H9 (cell line): ENCODE measurements around the gene ADORA1. TPM values are rescaled to one million over a fixed set of nuclear protein-coding genes. Genes with fewer than 3 reads are reported as not detected.

Experiments used
- DNase-seq: peaks from one replicate; pipeline ENCODE4 v3.0.0-alpha.2; 2017
- H2AFZ ChIP-seq: one replicate; pipeline ENCODE4 v1.6.1; 2013; ENCODE audit warnings: mild to moderate bottlenecking, low read length, control low read depth, moderate library complexity
- H2AK5ac ChIP-seq: 2 replicates; pipeline ENCODE4 v1.6.1; 2013; ENCODE audit warnings: low read length, control low read depth, mixed read lengths; ENCODE audit not compliant: insufficient read length
- H2BK120ac ChIP-seq: one replicate; pipeline ENCODE4 v1.6.1; 2013; ENCODE audit warnings: low read depth, mild to moderate bottlenecking, low read length, control low read depth, inconsistent platforms; ENCODE audit not compliant: poor library complexity, severe bottlenecking
- H2BK12ac ChIP-seq: 2 replicates; pipeline ENCODE4 v1.6.1; 2013; ENCODE audit warnings: low read length, control low read depth, mixed read lengths, low read depth; ENCODE audit not compliant: insufficient read length
- H2BK15ac ChIP-seq: 2 replicates; pipeline ENCODE4 v1.6.1; 2013; ENCODE audit warnings: low read depth, low read length, control low read depth
- H2BK20ac ChIP-seq: one replicate; pipeline ENCODE4 v1.6.1; 2013; ENCODE audit warnings: low read depth, mild to moderate bottlenecking, low read length, control low read depth, inconsistent platforms; ENCODE audit not compliant: poor library complexity, severe bottlenecking
- H2BK5ac ChIP-seq: 2 replicates; pipeline ENCODE4 v1.6.1; 2013; ENCODE audit warnings: low read length, control low read depth, mixed read lengths; ENCODE audit not compliant: insufficient read length
- H3K14ac ChIP-seq: 2 replicates; pipeline ENCODE4 v1.6.1; 2013; ENCODE audit warnings: low read length, control low read depth; ENCODE audit not compliant: insufficient read depth
- H3K18ac ChIP-seq: 2 replicates; pipeline ENCODE4 v1.6.1; 2013; ENCODE audit warnings: low read depth, mild to moderate bottlenecking, mixed read lengths, low read length, control low read depth; ENCODE audit not compliant: insufficient read length
- H3K23ac ChIP-seq: 2 replicates; pipeline ENCODE4 v1.6.1; 2013; ENCODE audit warnings: low read length, control low read depth, mixed read lengths, low read depth; ENCODE audit not compliant: insufficient read length
- H3K23me2 ChIP-seq: 2 replicates; pipeline ENCODE4 v1.6.1; 2013; ENCODE audit warnings: low read depth, mild to moderate bottlenecking, mixed read lengths, low read length, control low read depth; ENCODE audit not compliant: insufficient read length, poor library complexity, severe bottlenecking
- H3K27ac ChIP-seq: 2 replicates; pipeline ENCODE4 v1.5.1; 2013; ENCODE audit warnings: low read length, control low read depth, mixed read lengths, low read depth; ENCODE audit not compliant: insufficient read length
- H3K27me3 ChIP-seq: 2 replicates; pipeline ENCODE4 v1.6.1; 2013; ENCODE audit warnings: low read length, control low read depth, inconsistent platforms; ENCODE audit not compliant: insufficient read depth
- H3K4ac ChIP-seq: 2 replicates; pipeline ENCODE4 v1.6.1; 2013; ENCODE audit warnings: low read depth, mild to moderate bottlenecking, control low read depth, inconsistent platforms, low read length, moderate library complexity
- H3K4me1 ChIP-seq: 2 replicates; pipeline ENCODE4 v1.6.1; 2013; ENCODE audit warnings: low read length, control low read depth, inconsistent platforms; ENCODE audit not compliant: insufficient read depth
- H3K4me2 ChIP-seq: 2 replicates; pipeline ENCODE4 v1.6.1; 2013; ENCODE audit warnings: low read length, control low read depth, mixed read lengths; ENCODE audit not compliant: insufficient read length, insufficient read depth
- H3K56ac ChIP-seq: 2 replicates; pipeline ENCODE4 v1.6.1; 2013; ENCODE audit warnings: low read depth, mild to moderate bottlenecking, mixed read lengths, low read length, control low read depth; ENCODE audit not compliant: insufficient read length
- H3K79me1 ChIP-seq: 2 replicates; pipeline ENCODE4 v1.6.1; 2013; ENCODE audit warnings: low read depth, mild to moderate bottlenecking, moderate library complexity, low read length, control low read depth, inconsistent platforms; ENCODE audit not compliant: insufficient read depth, poor library complexity, severe bottlenecking
- H3K79me2 ChIP-seq: 2 replicates; pipeline ENCODE4 v1.6.1; 2013; ENCODE audit warnings: low read length, control low read depth, inconsistent platforms; ENCODE audit not compliant: insufficient read depth
- H3K9ac ChIP-seq: 2 replicates; pipeline ENCODE4 v1.6.1; 2013; ENCODE audit warnings: low read length, control low read depth, mixed read lengths; ENCODE audit not compliant: insufficient read length; ENCODE audit errors: extremely low read depth
- H3K9me3 ChIP-seq: one replicate; pipeline ENCODE4 v1.6.1; 2013; ENCODE audit warnings: low read depth, low read length, inconsistent platforms; ENCODE audit not compliant: control insufficient read depth
- H3T11ph ChIP-seq: one replicate; pipeline ENCODE4 v1.6.1; 2013; ENCODE audit warnings: mild to moderate bottlenecking, low read length, control low read depth, inconsistent platforms
- H4K20me1 ChIP-seq: one replicate; pipeline ENCODE4 v1.6.1; 2013; ENCODE audit not compliant: control insufficient read depth, insufficient read length, insufficient read depth
- H4K5ac ChIP-seq: 2 replicates; pipeline ENCODE4 v1.6.1; 2013; ENCODE audit warnings: low read depth, mild to moderate bottlenecking, mixed read lengths, low read length, control low read depth; ENCODE audit not compliant: insufficient read length
- H4K8ac ChIP-seq: replicated peaks from 2 replicates; pipeline ENCODE4 v1.6.1; 2013; ENCODE audit warnings: low read length, control low read depth, mixed read lengths, low read depth; ENCODE audit not compliant: insufficient read length
- H4K91ac ChIP-seq: 2 replicates; pipeline ENCODE4 v1.6.1; 2013; ENCODE audit warnings: low read depth, mild to moderate bottlenecking, moderate library complexity, mixed read lengths, low read length, control low read depth; ENCODE audit not compliant: insufficient read length
- H3K27ac Mint-ChIP-seq, 3 experiments: 2 replicates in 2 of 3; 3 replicates in 1 of 3; pipeline ENCODE4 v1.8.0; 2020 to 2021; ENCODE audit warnings: mixed read lengths in 3 of 3, mild to moderate bottlenecking in 1 of 3, moderate library complexity in 1 of 3
- H3K27me3 Mint-ChIP-seq: 2 replicates; pipeline ENCODE4 v1.8.0; 2021; ENCODE audit warnings: low read depth, mild to moderate bottlenecking, moderate library complexity, mixed read lengths
- H3K36me3 Mint-ChIP-seq, 3 experiments: 2 replicates in 2 of 3; 3 replicates in 1 of 3; pipeline ENCODE4 v1.8.0; 2020 to 2021; ENCODE audit warnings: low read depth in 3 of 3, mixed read lengths in 3 of 3; ENCODE audit not compliant: insufficient read depth in 1 of 3
- H3K4me1 Mint-ChIP-seq, 2 experiments: 2 replicates each; pipeline ENCODE4 v1.8.0; 2020; ENCODE audit warnings: mixed read lengths in 2 of 2
- H3K4me3 Mint-ChIP-seq, 2 experiments: 2 replicates in 1 of 2; 3 replicates in 1 of 2; pipeline ENCODE4 v1.8.0; 2020 to 2021; ENCODE audit warnings: mild to moderate bottlenecking in 2 of 2, mixed read lengths in 2 of 2, moderate library complexity in 1 of 2
- H3K9me3 Mint-ChIP-seq, 2 experiments: 2 replicates in 1 of 2; 3 replicates in 1 of 2; pipeline ENCODE4 v1.8.0; 2020; ENCODE audit warnings: mild to moderate bottlenecking in 2 of 2, mixed read lengths in 2 of 2, moderate library complexity in 1 of 2
- WGBS: extraction: QIAGEN DNeasy Blood & Tissue Kit; methylation state at CpG from one replicate; pipeline ENCODE4 v1.1.7; 2013; ENCODE audit warnings: missing lambda C conversion rate, low lambda C conversion rate, mixed read lengths; ENCODE audit not compliant: insufficient read length; ENCODE audit errors: extremely low coverage; 5-methylcytosine and 5-hydroxymethylcytosine counted together
- total RNA-seq: library from RNA; stranded (reverse); gene quantifications from 2 replicates; pipeline ENCODE4 v1.2.1, GENCODE V29; 2021
- TF ChIP-seq, protein P1 (sequence below): fragments of 200-600 bp; sonication (generic); conservative IDR thresholded peaks from 3 replicates; pipeline ENCODE4 v1.8.0; 2021; ENCODE audit warnings: antibody characterized with exemption, mild to moderate bottlenecking

Gene ADORA1
- total RNA-seq, 1 experiment from 2014 or later, result 1.3 TPM

DNA sequence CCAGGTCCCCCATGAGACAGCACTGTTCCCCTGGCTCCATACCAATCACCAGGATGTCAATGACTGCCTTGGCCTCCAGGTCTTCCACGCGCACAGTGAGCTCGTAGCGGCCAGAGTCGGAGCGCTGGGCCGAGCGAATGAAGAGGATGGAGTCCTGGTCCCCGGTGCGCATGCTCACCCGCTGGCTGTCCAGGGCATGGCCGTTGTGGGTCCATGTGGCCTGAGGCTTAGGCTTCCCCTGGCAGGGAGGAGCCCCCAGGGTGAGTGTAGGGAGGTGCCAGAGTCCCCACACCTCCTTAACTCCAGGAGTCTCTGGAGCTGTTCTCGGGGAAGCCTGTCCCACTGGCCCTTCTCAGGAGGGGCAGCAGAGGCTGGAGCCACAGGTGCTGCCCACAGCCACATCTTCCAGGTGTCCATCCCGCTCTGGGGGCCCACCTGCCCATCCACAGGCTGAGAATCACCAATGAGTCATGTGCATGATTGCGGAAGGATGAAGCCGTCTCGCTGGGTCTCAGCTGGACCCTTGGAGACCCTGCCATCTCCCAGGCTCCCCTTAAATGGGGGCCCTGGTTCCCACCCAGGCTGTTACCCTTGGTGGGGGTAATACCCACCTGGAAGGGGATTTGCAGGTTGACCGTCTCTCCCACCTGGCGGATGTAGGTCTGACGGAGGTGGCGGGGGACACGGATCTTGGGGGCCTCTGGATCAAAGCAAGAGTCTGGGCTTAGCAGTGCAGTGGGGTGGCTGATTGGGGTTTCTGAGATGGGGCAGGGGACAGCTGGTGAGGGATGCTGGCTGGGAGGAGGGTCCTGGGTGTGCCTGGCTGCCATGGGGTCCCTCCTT lies 44.0 kb downstream of the ADORA1 start:
- WGBS, result no CpG with 5 or more reads among the region's 22 CpGs
- Histone ChIP-seq H3K27me3 (no peaks in the 10 kb centered on the region), H3K9ac (no peak overlapping the region), H2AK5ac (no peak overlapping the region), H3K14ac (no peak overlapping the region), H4K91ac (no peak overlapping the region), H4K5ac (no peak overlapping the region), H3K4me2 (no peak overlapping the region), H3K4ac (no peak overlapping the region), H4K20me1 (no peaks in the 10 kb centered on the region), H4K8ac (no peak overlapping the region), H2BK15ac (no peak overlapping the region), H3K4me1 (no peaks in the 10 kb centered on the region), H3K9me3 (no peaks in the 10 kb centered on the region), H3K56ac (no peak overlapping the region), H2BK12ac (no peak overlapping the region), H2AFZ (no peak overlapping the region), H2BK20ac (no peak overlapping the region), H3K27ac (no peak overlapping the region), H3K79me2 (no peaks in the 10 kb centered on the region), H3K79me1 (no peaks in the 10 kb centered on the region), H3K23ac (no peak overlapping the region), H3T11ph (no peak overlapping the region), H3K18ac (no peak overlapping the region), H2BK5ac (no peak overlapping the region), H3K23me2 (no peaks in the 10 kb centered on the region), H2BK120ac (no peak overlapping the region)
- Mint-ChIP-seq H3K4me3 (no peak overlapping the region), H3K4me1 (peaks cover 12 to 13% of the 10 kb centered on the region in 2 experiments), H3K27ac (peak overlapping the region in 1 of 3 experiments; percentile 55; a peak in 1 of 7 replicates), H3K27me3 (peaks cover 4% of the 10 kb centered on the region), H3K9me3 (no peaks in the 10 kb centered on the region), H3K36me3 (no peaks in the 10 kb centered on the region)
- no peak for DNase-seq
- TF ChIP-seq, protein P1, sequence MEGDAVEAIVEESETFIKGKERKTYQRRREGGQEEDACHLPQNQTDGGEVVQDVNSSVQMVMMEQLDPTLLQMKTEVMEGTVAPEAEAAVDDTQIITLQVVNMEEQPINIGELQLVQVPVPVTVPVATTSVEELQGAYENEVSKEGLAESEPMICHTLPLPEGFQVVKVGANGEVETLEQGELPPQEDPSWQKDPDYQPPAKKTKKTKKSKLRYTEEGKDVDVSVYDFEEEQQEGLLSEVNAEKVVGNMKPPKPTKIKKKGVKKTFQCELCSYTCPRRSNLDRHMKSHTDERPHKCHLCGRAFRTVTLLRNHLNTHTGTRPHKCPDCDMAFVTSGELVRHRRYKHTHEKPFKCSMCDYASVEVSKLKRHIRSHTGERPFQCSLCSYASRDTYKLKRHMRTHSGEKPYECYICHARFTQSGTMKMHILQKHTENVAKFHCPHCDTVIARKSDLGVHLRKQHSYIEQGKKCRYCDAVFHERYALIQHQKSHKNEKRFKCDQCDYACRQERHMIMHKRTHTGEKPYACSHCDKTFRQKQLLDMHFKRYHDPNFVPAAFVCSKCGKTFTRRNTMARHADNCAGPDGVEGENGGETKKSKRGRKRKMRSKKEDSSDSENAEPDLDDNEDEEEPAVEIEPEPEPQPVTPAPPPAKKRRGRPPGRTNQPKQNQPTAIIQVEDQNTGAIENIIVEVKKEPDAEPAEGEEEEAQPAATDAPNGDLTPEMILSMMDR, result no peak
